Eye (tissue), 1 donor: Measurements from ENCODE around the gene TSPAN12.
"Not testable (repeated sequence)": the region's sequence is repeated elsewhere in the genome, so short reads cannot be mapped to it uniquely, and the experiment has no call there.

Experiments used
- DNase-seq: peaks from one replicate; pipeline ENCODE4 v3.0.0-alpha.2; 2015

Gene TSPAN12

DNA sequence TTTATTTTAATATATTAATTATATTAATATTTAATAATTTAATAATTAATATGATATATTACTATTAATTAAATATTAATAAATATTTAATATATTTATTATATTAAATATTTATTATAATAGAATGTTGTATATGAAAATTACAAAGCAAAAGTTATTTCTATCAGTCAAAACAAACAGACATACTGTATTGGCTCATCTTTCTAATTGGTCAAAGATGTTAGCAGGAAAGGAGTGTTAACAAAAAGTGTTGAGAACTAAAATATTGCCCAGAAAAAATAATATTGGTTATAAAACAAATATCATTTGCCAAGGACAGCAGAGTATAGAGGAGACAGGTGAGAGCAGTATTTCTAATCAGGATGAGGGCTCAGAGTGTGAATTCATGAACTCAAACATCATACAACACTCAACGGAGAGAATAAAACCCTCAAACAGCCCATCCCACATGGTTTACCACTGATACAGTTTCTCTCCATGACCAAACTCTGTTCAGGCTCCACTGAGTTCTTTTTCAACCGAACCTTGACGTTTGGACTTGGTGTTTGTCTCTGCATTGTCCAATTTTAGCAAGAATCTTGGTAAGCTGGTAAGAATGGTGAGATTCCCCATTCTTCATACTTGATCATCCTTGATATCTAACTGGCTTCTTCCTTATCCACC, 58.0 kb downstream of the TSPAN12 start:
- peak; percentile 56 for DNase-seq

DNA sequence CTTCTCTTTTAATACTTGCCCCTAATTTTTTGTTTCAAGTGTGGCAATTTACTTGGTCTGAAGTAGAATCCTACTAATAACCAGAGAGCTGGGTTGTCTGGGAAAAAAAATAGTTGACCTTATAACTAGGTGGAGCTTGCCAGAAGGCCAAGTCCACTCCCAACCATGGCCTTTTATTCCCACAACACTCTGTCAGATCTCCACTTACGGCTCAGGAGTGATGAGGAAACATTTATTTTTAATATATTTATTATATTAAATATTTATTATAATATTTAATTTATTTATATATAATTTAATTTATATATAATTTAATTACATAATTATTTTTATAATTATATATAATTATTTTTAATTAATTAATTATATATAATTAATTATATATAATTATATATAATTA, 58.8 kb downstream of the TSPAN12 start:
- DNase-seq = peak; percentile 46

DNA sequence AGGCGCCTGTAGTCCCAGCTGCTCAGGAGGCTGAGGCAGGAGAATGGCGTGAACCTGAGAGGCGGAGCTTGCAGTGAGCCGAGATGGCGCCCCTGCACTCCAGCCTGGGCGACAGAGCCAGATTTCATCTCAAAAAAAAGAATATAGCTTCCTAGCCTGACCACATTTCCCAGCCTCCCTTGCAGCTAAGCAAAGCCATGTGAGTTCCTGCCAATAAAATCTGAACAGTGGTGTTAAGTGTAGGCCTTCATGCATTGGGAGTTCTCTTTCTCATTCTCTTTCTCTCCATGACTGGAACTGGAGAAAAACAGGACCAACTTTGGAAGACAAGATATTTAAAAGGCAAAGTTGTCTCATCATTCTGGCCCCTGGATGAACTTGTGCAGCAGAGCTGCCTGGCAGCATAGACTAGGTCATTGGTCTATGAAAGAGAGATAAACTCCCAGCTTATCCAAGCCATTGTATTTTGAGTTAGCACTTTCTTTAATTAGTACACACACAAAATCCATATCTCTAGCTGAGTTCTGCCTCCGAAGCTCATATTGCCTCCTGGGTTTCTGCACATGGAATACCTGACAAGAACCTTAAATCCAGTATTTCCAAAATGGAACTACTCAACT, 60.8 kb downstream of the TSPAN12 start:
- no peak for DNase-seq

DNA sequence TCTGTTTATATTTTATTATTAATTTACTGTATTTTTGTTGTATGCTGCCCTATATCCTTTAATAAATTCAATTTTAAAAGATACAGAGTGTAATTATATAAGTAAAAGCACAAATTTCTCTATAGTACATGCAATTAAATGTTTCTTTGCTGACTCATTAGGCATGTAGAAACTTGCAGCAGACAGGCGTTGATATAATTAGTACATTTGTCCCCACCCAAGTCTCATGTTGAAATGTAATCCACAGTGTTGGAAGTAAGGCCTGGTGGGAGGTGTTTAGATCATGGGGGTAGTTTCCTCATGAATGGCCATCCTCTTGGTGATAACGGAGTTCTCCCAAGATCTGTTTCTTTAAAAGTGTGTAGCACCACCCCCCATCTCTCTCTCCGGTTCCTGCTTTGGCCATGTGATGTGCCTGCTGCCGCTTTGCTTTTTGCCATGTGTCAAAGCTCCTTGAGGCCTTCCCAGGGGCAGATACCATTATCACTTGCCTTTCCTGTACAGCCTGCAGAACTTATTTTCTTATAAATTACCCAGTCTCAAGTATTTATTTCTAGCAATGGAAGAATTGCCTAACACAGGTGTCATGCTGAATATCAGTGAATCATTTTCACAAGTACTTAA, 63.7 kb downstream of the TSPAN12 start:
- no peak for DNase-seq

DNA sequence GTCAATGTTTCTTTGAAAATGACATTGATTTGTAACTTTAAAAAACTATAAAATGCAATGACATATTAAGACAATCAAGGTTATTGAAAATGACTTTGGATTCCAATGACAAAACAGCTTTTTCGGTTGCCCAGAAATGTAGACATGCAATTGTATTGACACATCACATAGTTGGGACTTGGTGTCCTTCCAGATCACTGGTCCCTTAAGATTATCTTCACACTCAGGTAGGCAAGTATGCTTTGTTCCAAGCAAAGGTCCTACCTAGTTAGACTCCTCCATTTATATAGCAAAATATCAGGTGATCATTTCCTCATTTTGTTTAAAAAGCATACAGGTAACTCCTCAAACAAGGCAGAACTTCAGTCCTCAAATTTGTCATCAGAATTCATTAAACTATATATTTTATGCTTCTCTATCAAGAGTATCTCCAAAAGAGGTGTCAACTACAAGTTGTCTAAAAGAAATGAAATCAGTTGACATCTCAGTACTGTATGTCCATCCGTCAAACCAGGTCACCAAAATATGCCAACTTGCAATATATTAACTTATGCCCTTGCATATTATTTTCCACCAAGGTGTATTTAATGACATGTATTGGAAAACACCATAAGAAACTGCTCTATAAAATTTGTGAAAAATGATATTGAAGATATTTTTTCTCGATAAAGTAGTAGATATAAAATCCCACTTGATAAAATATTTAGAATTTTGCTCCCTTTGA, 64.6 kb downstream of the TSPAN12 start:
- no peak for DNase-seq

DNA sequence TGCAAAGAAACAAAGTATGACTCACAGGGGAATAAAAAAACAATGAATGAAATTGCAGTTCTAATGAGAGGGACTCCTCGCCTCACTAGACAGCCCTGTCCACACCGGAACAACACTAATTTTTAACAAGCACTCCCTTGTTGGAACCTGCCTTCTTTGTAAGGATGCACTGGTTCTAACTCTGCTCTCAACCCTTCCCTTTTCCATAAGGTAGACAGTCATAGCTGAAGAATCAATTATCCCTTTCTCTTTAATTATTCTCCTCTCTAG, 65.1 kb downstream of the TSPAN12 start:
- no peak for DNase-seq

DNA sequence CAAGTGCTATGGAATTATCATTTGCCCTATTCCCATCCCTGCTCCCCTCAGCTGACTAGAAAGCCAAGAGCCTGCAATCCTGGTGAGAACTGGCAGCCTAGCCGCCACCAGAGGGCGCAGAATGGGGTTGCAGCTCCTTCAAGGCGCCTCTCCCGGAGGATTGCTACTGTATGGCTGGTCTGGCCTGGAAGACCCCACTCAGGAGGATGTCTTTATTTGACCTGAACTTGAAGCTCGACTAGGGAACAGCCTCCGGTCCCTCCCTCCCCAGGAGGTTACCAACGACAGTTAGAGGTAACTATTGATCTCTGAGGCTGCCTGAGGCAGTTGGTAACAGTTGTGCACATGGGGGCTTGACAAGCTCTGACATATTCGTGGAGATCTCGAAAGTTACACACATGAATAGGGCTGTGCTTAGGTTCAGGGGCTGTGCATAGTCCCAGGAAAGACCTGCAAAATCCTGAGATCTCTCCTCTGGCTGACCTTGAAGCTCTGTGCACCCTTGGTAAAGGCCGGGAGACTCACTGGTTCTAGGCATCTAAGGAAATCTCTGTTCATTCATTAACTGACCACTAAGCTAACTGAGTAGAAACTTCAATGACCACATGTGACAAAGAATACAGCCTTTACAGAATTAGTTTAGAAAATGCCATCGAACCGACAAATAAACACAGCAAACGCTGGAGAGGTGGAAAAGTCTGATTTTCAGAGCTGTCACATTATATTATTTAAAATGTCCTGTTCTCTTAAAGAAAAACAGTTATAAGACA, 65.7 kb downstream of the TSPAN12 start:
- peak; percentile 89 for DNase-seq

DNA sequence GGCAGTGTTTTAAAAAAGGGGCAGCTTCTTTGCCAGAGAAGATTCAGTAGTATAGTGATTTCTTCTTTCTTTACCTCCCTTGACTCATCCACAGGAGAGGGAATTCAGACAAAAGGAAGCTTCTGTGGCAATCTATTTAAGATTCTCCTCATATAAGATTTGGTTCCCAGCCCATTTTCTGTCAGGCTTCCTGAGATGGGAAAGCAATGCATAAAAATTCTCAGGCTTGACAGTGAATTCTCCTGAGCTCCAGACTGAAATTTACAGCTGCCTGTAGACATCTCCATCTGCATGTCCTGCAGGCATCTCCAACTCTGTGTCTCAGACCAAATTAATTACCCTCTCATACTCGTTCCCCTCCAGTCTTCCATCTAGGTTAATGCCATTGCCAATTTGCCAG, 72.8 kb downstream of the TSPAN12 start:
- DNase-seq = no peak

DNA sequence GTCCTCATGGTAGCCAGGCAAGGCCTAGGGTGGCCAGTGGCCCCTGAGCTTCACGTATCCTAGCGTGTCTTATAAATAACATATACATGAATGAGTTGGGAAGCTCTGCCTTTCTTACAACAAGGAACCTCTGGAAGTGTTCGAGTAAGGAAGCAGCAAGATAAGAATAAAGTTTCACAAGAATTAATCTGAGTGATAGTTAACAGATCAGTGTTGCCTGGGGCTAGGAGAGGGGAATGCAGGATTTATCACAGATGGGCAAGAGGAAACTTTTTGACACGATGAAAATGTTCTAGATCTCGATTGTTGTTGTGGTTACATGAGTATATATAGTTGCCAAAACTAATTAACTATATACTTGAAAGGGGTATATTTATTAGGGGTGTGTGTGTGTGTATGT, 74.2 kb downstream of the TSPAN12 start:
- DNase-seq = no peak

DNA sequence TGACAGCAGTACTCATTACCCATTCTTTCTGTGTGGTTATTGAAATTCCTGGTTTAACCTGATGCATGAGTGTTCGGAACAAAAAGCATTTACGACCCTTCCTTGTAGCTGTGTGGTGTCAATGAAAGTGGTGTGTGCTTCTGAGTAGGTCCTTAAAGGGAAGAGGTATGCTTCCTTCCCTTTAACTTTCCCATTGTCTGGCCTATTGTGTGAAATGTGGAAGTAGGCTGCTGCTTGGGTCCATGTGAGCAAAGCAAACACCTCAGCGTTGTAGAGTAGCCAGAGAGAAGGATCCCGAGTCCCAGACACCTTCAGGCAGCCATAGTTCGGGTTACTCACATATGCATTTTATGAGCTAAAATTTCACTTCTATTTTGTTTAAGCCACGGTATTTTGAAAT, 74.7 kb downstream of the TSPAN12 start:
- no peak for DNase-seq

DNA sequence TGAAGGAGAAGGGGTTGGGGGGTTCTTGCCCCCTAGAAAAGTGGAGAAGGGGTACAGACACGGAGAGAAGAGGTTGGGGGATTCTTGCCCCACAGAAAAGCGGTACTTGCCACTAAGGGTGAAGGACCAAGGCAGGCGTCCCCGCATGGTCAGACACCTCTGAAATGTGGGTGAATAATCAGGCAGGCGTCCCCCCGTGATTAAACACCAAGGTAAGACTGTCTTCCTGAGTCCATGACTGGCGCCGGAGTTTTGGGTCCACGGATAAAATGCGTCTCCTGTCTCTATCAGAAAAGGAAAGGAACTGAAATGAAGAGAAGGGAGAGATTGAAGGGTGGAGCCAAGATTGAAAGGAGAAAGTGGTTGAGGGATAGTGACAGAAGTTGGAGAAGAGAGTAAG, 76.0 kb downstream of the TSPAN12 start:
- DNase-seq = not testable (repeated sequence)

DNA sequence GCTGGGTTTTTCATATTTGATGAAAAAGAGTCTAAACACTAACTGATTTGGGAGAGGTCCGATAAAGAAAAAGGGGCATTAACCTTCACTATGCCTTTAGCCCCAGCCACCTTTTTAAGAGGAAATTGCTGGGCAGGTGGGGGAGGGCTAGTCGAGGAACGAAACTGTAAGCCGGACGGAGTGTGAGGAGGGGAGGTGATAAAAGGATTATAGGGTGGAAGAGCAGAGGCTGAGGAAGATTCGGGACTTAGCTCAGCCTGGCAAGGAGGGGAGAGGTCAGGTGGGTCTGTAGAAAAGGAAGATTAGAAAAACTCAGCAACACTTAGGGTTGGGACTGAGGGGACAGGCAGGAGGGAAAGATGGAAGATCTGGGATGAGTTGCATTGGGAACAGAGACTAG, 77.0 kb downstream of the TSPAN12 start:
- no peak for DNase-seq

DNA sequence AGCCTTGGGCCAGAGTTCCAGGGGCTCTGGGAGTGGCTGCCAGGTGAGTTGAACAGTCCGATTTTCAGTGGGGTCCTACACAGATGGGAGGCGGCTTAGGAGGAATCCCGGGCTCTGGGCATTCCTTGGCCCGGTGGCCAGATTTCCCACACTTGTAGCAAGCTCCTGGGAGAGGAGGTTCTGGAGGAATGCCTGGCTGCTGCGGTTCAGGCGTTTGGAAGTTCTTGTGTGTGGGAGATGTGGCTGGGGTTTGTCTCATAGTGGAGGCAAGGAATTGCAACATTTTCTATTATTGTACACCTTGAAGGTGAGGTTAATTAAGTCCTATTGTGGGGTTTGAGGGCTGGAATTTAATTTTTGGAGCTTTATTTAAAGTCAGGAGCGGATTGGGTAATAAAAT, 77.5 kb downstream of the TSPAN12 start:
- DNase-seq = not testable (repeated sequence)

DNA sequence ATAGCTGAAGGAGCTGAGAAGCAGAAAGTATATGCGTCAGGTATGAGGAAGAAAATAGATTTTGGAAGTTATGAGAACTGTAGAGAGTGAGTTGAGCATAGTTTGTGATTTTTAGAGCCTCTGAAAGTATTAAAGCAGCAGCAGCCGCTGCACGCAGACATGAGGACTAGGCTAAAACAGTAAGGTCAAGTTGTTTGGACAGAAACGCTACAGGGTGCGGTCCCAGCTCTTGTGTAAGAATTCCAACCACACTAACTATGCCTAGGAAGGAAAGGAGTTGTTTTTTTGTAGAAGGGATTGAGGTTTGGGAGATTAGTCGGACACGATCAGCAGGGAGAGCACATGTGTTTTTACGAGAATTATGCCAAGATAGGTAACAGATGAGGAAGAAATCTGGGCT, 78.9 kb downstream of the TSPAN12 start:
- DNase-seq = not testable (repeated sequence)

DNA sequence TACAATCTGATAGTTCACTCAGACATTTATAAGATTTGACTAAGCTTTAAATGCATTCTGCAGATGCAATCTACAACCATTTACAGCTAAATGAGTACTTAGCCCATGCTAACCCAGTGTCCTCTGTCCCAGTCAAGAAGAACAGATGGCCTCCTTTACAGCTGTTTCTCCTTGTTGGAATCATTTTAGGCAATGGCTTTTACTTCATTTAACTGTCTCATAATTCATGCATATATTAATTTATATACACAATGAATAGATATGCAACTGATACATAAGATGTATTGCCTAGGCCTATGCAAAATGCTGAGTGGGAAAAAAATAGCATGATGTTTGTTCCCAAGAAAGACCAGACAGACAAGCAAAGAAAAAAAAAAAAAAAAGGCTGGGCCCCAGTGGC, 82.2 kb downstream of the TSPAN12 start:
- no peak for DNase-seq

DNA sequence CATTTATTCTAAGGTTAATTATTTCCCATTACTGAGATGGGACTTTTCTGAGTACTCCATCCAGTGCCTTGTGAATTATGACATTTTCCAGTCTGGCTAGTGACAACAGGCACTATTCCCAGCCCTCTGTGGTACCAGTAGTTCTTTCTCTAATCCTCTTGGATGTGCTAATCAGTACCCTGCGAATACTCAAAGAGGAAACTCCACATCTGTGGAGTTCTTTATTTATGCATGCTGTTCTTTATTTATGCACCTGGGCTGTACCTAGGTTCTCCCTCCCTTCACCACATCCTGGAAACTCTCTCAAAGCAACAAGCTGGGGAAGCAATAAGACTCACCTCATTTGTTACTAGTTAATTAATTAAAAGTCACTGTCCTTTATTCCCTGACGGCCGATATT, 83.5 kb downstream of the TSPAN12 start:
- DNase-seq = no peak

DNA sequence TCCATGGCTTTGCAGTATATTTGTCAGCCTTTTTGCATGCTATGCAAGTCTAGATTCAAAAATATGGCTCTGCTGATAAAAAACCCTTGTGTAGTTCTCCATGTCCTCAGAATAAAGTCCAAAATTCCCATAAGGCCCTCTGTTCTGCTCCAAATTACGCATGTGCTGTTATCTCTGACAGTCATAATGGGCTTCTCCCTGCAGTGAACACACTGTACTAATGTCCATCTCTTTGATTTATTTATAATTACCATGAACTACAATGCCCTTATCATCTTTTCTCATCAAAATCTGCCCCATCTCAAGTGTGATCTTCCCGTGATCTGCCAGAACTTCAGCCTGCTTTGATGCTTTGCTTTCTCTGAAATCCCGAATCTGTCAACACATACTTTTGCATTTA, 87.7 kb downstream of the TSPAN12 start:
- no peak for DNase-seq

DNA sequence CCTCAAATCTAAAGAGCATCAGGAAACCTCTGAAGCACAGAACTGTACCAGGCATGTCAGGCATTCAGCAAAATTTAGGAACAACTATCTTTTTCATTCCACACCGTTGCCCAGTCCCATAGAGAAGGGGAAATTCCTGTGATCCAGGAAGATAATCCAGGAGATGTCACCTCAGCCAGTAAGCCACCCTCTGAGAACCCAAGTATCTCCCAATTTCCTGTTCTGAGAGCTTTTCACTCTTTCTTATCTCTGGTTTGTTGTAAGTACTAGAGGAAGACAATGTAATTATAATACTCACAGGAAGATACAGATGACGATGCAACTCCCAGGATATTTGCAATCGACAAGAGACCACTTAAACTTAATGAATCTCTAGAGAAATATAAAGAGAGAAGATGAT, 97.1 kb downstream of the TSPAN12 start:
- no peak for DNase-seq

DNA sequence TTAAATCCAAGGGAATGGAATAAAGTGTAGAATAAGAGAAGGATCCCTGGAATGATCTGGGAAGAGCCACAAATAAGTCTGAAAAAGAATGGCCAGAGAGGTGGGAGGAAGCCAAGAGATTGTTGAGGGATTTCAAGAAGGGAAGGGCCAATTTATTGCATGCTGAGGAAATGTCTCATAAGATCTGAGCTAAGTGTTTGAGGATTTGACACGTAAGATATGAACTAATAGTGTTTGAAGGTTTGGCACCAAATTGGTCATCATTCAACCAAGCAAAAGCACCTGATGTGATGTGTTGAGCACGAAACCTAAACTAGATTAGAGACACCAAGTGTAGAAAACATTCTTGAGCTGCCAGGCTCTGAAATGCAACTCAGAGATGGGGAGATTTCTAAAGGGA, 97.9 kb downstream of the TSPAN12 start:
- DNase-seq = no peak

DNA sequence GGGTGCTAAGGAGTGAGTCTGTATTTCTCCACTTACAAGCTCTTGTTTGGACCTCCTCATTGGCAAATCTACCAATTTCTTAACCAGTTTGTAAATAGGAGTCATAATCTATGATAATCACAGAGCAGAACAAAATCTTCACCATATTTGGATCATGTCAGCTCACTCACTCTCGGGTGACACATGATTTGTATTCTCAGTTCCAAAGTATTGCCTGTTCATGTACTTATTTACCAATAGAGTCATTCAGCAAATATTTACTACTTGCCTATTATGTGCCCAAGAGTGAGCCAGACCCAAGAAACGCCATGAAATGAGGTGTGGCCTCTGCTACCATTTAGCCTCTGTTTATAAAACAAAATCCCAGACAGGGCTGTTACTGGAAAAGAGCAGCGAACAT, 114.8 kb downstream of the TSPAN12 start:
- DNase-seq = no peak

DNA sequence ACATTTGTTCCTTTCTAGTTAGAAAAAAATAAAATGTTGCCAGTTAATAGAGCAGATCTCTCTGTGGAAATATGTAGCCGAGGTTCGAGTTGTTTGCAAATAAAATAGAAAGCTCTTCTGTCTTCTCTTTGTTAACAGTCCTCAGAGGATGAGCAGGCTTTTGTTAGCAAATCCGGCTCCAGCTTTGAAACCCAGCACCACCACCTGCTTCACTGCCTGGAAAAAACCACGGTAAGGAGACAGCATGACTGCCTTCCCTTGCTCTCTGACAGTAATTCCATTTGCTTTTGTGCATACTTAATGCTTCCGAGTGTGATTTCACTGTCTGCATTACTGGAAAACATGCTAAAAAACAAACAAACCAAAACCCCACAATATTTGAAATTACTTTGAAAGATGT, 115.6 kb downstream of the TSPAN12 start:
- DNase-seq = peak; percentile 57

DNA sequence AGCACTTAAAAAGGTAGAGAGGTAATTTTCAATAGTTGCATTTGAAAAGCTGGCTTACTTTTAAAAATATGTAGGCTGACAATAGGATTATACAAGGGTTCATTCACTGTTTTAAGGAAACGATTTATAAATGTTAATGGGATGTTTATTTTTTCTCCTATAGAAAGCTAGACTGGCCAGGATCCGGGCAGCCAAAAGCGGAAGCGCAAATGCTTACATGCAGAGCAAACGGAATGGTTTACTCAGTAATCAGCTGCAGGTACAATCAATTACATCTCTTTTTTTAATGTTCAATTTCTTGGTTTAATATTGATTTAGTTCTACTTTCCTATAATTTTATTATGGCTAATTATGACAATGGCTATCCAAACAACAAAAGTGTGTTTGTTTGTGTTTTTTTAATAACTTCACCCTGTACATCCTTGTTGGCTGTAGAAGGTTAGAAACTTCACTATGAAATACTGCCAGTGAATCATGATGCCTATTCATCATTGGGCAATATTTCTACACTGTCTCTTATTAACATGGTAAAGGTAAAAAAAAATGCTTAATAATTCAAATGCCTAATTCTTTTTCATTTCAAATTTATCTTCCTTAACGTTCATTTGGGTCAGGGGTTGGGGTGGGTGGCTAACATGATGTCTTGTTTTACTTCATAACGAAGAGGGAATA, 116.4 kb downstream of the TSPAN12 start:
- no peak for DNase-seq

DNA sequence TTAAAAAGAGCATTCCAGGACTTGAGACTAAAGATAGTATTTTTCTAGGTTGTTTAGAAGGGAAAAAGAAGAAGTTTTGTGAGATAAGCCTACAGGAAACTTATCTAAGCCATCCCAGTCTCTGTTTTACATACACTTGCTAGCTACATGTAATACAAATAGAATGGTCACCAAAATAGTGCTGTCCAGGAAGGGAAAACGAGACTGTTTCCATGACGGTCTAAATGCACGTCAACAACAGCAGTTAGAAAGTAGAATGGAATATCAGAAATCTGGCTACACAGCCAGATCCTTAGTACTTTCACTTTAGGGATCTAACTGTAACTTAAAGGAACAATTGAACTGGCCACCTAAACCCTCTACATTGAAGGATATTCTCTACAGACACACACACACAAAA, 117.6 kb downstream of the TSPAN12 start:
- DNase-seq = no peak
